B cell (primary cell): ENCODE results near the gene EEFSEC.

ENCODE experiments used
- CTCF ChIP-seq: fragments of 200-600 bp; IDR thresholded peaks from one replicate; pipeline ENCODE4 v1.8.0; 2022; ENCODE audit warnings: antibody characterized with exemption, mild to moderate bottlenecking
- EZH2 ChIP-seq: IDR thresholded peaks from 2 replicates; pipeline ENCODE4 v1.6.1; 2012; ENCODE audit warnings: borderline replicate concordance, low read depth, mild to moderate bottlenecking, moderate library complexity, low read length; ENCODE audit not compliant: insufficient read depth, poor library complexity, severe bottlenecking

- TF ChIP-seq CTCF (no peak), EZH2 (no peak)
Observed at GRCh38 chr3:128372281-128372680, 219.0 kb downstream of the EEFSEC start.
